IPS-NIHi7 (cell line): ENCODE data around the gene AGFG2.
"Not testable (repeated sequence)": the region's sequence is repeated elsewhere in the genome, so short reads cannot be mapped to it uniquely, and the experiment has no call there.

Source experiments
- DNase-seq: peaks from one replicate; pipeline ENCODE4 v3.0.0; 2012; ENCODE audit warnings: mixed read lengths; ENCODE audit errors: extremely low spot score

Gene AGFG2

GRCh38 chr7:100538654-100539435 is at the start of gene AGFG2:
AGFG2 (plus strand) TSS chr7:100539203; CDS start chr7:100539347, 144 bp downstream.
- DNase-seq: peak; percentile 100

GRCh38 chr7:100489824-100490223 is 49.2 kb upstream of the AGFG2 start:
- DNase-seq: peak; percentile 94

GRCh38 chr7:100490483-100491191 is 48.4 kb upstream of the AGFG2 start:
- peak; percentile 7 for DNase-seq

- DNase-seq: no peak
Measured at GRCh38 chr7:100491192-100491578, 47.8 kb upstream of the AGFG2 start.

- no peak for DNase-seq
Measured at GRCh38 chr7:100492738-100493475, 46.1 kb upstream of the AGFG2 start.

GRCh38 chr7:100493476-100494264 is 45.3 kb upstream of the AGFG2 start:
- no peak for DNase-seq

- DNase-seq: no peak
Measured at GRCh38 chr7:100496509-100496908, 42.5 kb upstream of the AGFG2 start.

GRCh38 chr7:100500743-100501142 is 38.3 kb upstream of the AGFG2 start:
- not testable (repeated sequence) for DNase-seq

- not testable (repeated sequence) for DNase-seq
Measured at GRCh38 chr7:100504031-100504430, 35.0 kb upstream of the AGFG2 start.

- no peak for DNase-seq
Measured at GRCh38 chr7:100504887-100505611, 34.0 kb upstream of the AGFG2 start.

- no peak for DNase-seq
Measured at GRCh38 chr7:100506356-100506923, 32.6 kb upstream of the AGFG2 start.

- DNase-seq: no peak
Measured at GRCh38 chr7:100509231-100509630, 29.8 kb upstream of the AGFG2 start.

- no peak for DNase-seq
Measured at GRCh38 chr7:100510437-100511239, 28.4 kb upstream of the AGFG2 start.

GRCh38 chr7:100513212-100513810 is 25.7 kb upstream of the AGFG2 start:
- no peak for DNase-seq

GRCh38 chr7:100515072-100515532 is 23.9 kb upstream of the AGFG2 start:
- no peak for DNase-seq

- peak; percentile 41 for DNase-seq
Measured at GRCh38 chr7:100516135-100516812, 22.7 kb upstream of the AGFG2 start.

GRCh38 chr7:100517305-100517704 is 21.7 kb upstream of the AGFG2 start:
- DNase-seq: no peak

GRCh38 chr7:100519580-100519979 is 19.4 kb upstream of the AGFG2 start:
- no peak for DNase-seq

- no peak for DNase-seq
Measured at GRCh38 chr7:100520138-100520537, 18.9 kb upstream of the AGFG2 start.
